Measurements from ENCODE around the gene MOB2. TPM values are rescaled to one million over a fixed set of nuclear protein-coding genes. Genes with fewer than 3 reads are reported as not detected.

The MOB2 gene
- total and polyA plus RNA-seq, 8 donors = 13.7 to 30.4 (median 18.2) TPM

DNA sequence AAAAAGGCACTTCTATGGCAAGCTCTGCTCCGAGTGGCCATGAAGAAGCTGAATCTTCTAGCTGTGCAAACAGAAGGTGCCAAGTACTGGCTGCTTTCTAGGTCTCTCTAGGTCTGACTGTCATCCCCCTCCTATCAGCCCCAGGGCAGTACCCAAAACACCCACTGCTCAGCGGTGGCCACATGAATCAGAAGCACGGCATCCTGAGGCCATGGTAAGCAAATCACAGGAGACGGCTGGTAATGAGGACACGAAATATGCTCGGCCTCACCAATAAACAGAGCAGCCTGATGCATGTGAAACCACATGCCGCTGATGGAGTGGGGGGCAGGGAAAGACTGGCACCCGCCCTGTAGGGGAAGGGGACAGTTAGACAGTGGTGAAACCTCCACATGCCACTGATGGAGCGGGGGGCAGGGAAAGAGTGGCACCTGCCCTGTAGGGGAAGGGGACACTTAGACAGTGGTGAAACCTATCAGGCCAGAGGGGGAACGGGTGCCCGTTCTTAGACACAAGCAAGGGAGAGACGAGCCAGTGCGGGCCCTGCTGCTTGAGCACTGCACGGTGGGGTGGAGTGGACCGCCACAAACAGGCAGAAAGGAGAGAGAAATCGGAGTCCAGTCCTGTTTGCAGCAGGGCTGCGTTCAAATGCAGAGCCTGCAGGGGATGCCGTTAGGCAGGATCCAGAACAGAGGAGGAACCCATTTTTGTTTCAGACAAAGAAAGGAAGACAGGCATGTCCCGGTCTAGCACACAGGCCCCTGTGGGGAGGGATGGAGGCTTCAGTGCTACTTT is 29.9 kb upstream of the MOB2 start:
- H3K4me1 ChIP-seq = peaks cover 4 to 8% (median 4%) of the 10 kb centered on the region in 3 donors
- ATAC-seq (no peak), FAIRE-seq (no peak), DNase-seq (peak in 2 of 6 donors; percentile 43 to 44)
- TF ChIP-seq, protein P1, sequence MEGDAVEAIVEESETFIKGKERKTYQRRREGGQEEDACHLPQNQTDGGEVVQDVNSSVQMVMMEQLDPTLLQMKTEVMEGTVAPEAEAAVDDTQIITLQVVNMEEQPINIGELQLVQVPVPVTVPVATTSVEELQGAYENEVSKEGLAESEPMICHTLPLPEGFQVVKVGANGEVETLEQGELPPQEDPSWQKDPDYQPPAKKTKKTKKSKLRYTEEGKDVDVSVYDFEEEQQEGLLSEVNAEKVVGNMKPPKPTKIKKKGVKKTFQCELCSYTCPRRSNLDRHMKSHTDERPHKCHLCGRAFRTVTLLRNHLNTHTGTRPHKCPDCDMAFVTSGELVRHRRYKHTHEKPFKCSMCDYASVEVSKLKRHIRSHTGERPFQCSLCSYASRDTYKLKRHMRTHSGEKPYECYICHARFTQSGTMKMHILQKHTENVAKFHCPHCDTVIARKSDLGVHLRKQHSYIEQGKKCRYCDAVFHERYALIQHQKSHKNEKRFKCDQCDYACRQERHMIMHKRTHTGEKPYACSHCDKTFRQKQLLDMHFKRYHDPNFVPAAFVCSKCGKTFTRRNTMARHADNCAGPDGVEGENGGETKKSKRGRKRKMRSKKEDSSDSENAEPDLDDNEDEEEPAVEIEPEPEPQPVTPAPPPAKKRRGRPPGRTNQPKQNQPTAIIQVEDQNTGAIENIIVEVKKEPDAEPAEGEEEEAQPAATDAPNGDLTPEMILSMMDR (IDR thresholded peaks at IDR 0.05) = no peak
- no peaks in the 10 kb centered on the region for H3K9me3 ChIP-seq
- H3K36me3 ChIP-seq = no peaks in the 10 kb centered on the region
- H3K27ac ChIP-seq = no peak overlapping the region
- H3K27me3 ChIP-seq = no peaks in the 10 kb centered on the region
- intact Hi-C loops (cut with DNase I) = loop anchor here in 2 of 3 donors (5.0 kb wide), 2 partner anchors 224 to 314 kb away; no protein-coding TSS in a partner anchor
- no peak overlapping the region for H3K4me3 ChIP-seq
- WGBS, 2 donors = 84 to 85% methylated on average over 19 of the region's 19 CpGs

DNA sequence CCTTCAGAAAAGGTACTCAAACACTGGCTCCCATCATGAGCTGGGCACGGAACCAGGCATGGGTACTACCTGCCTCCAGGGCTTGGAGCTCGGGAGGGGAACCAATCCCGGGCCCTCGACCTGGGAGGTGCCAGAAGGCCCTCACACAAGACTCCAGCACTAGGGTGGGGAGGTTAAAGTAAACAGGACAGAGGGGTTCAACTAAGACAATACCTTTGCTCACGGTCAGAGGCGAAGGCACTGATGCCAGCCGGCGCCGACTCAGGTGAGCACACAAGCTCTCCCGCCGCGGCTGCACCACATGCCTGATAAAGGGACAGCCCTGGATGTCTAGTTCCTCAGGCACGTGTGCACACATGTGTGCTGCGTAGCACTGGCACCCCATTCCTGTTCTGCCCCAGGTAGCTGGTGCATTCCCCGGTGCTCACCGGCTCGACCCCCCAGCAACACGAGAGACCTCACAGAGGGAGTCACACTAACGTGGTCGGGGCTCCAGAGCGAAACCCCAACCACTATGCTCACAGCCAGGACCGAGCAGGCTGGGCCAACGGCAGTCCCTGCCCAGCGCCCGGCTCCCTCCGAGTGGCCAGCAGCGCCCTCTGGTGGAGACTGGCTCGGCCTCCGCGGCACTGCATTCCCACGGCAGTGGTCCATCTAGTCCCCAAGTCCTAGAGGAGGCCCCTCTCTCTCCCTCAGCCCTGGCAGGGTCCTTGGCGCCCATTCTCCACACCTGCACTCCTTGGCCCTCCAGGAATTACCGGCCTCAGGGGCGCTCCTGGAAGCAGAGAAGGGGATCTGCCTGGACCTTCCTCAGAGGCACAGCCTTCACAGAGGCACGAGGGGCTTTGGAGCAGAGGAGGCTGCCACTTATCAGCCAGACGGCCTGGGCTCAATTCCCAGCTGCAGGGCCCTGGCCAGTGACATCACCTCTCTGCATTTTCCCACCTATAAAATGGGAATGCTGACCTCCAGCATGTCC is 28.8 kb upstream of the MOB2 start:
- H3K9me3 ChIP-seq = no peaks in the 10 kb centered on the region
- peak overlapping the region in 1 of 4 donors; percentile 23 for H3K4me3 ChIP-seq
- TF ChIP-seq, protein P1 (IDR thresholded peaks at IDR 0.05) = peak; percentile 86 to 97 (median 94)
- no peaks in the 10 kb centered on the region for H3K27me3 ChIP-seq
- no peak for FAIRE-seq
- peak; percentile 95 to 98 (median 97) for ATAC-seq
- WGBS, 2 donors = 17 to 18% methylated on average over 36 of the region's 36 CpGs
- peak; percentile 64 to 99 (median 88) for DNase-seq
- no peaks in the 10 kb centered on the region for H3K36me3 ChIP-seq
- no peak overlapping the region for H3K27ac ChIP-seq
- intact Hi-C loops (cut with DNase I) = loop anchor here in 2 of 3 donors (2.0 to 5.0 kb wide), 3 partner anchors 223 to 313 kb away; no protein-coding TSS in a partner anchor
- peaks cover 4 to 8% (median 4%) of the 10 kb centered on the region in 3 donors for H3K4me1 ChIP-seq

- Histone ChIP-seq H3K4me1 (peaks cover 4 to 8% (median 4%) of the 10 kb centered on the region in 3 donors), H3K36me3 (no peaks in the 10 kb centered on the region), H3K4me3 (no peak overlapping the region), H3K9me3 (no peaks in the 10 kb centered on the region), H3K27ac (no peak overlapping the region), H3K27me3 (no peaks in the 10 kb centered on the region)
- TF ChIP-seq, protein P1 (IDR thresholded peaks at IDR 0.05) = no peak
- intact Hi-C loops (cut with DNase I) = loop anchor here in 2 of 3 donors (2.0 to 5.0 kb wide), 3 partner anchors 222 to 312 kb away; no protein-coding TSS in a partner anchor
- FAIRE-seq = no peak
- DNase-seq = no peak
- WGBS, 2 donors = 85 to 87% methylated on average over 31 of the region's 31 CpGs
- peak in 2 of 4 donors; percentile 13 to 18 for ATAC-seq
Observed at GRCh38 chr11:1514336-1515061, 27.9 kb upstream of the MOB2 start.

Data from pancreas (tissue), 10 donors.